Activated naive CD4-positive, alpha-beta T cell treated with anti-CD3 and anti-CD28 coated beads, Interleukin-2, amount 10 ng/mL, durations not matched to agents 7 days and 5 days (primary cell): ENCODE data around the gene DNAJC7.
A peak's percentile ranks its signal among the peaks of the same experiment; 100 is the strongest.

Experiments used
- CTCF ChIA-PET: fragments of 350-600 bp; sonication (Branson Sonifier 250); formaldehyde crosslinking; loops from one replicate; lab custom pipeline; 2021; ENCODE audit warnings: antibody characterized with exemption; lab: Charles Lee
- DNase-seq: peaks from one replicate; pipeline ENCODE4 v3.0.0-alpha.2; 2020
- H3K27ac Mint-ChIP-seq: one replicate; pipeline ENCODE4 v1.8.0; 2021; ENCODE audit warnings: mild to moderate bottlenecking, moderate library complexity, mixed read lengths
- H3K27me3 Mint-ChIP-seq: one replicate; pipeline ENCODE4 v1.8.0; 2021; ENCODE audit warnings: mild to moderate bottlenecking, mixed read lengths
- H3K36me3 Mint-ChIP-seq: one replicate; pipeline ENCODE4 v1.8.0; 2021; ENCODE audit warnings: mixed read lengths
- H3K4me1 Mint-ChIP-seq: one replicate; pipeline ENCODE4 v1.8.0; 2021; ENCODE audit warnings: mixed read lengths
- H3K4me3 Mint-ChIP-seq: one replicate; pipeline ENCODE4 v1.8.0; 2021; ENCODE audit warnings: mild to moderate bottlenecking, moderate library complexity, mixed read lengths
- H3K9me3 Mint-ChIP-seq: one replicate; pipeline ENCODE4 v1.8.0; 2021; ENCODE audit warnings: mixed read lengths

The DNAJC7 gene

GRCh38 chr17:42051645-42052044 is 34.4 kb upstream of the DNAJC7 start:
- Mint-ChIP-seq H3K27me3 (peaks cover 88% of the 10 kb centered on the region), H3K27ac (no peak overlapping the region), H3K4me1 (peaks cover 10% of the 10 kb centered on the region), H3K4me3 (peak overlapping the region; percentile 14), H3K9me3 (no peaks in the 10 kb centered on the region), H3K36me3 (no peaks in the 10 kb centered on the region)
- CTCF ChIA-PET, result interaction anchor here (1.0 to 1.4 kb wide), 5 partner anchors 11 to 26 kb away, joined by 3 to 5 read pairs (median 4); no protein-coding TSS in a partner anchor
- no peak for DNase-seq

- no peaks in the 10 kb centered on the region for H3K9me3 Mint-ChIP-seq
- no peak for DNase-seq
- peaks cover 10% of the 10 kb centered on the region for H3K4me1 Mint-ChIP-seq
- H3K36me3 Mint-ChIP-seq, result no peaks in the 10 kb centered on the region
- H3K27me3 Mint-ChIP-seq, result peaks cover 86% of the 10 kb centered on the region
- no peak overlapping the region for H3K27ac Mint-ChIP-seq
- H3K4me3 Mint-ChIP-seq, result peak overlapping the region; percentile 64
- CTCF ChIA-PET, result interaction anchor here (1.0 to 1.4 kb wide), 5 partner anchors 12 to 26 kb away, joined by 3 to 5 read pairs (median 4); no protein-coding TSS in a partner anchor
These were observed 33.8 kb upstream of the DNAJC7 start for GRCh38 chr17:42051013-42051400.

GRCh38 chr17:42050393-42051012 is 33.3 kb upstream of the DNAJC7 start, which contains the start of gene C17orf113:
C17orf113 (minus strand) TSS chr17:42050601; CDS start chr17:42043376, 7,225 bp downstream.
- peaks cover 10% of the 10 kb centered on the region for H3K4me1 Mint-ChIP-seq
- CTCF ChIA-PET, result interaction anchor here (1.0 to 1.4 kb wide), 5 partner anchors 12 to 25 kb away, joined by 3 to 5 read pairs (median 4); no protein-coding TSS in a partner anchor
- DNase-seq, result peak; percentile 60
- H3K27me3 Mint-ChIP-seq, result peaks cover 81% of the 10 kb centered on the region
- no peak within 1 kb of the TSS for H3K27ac Mint-ChIP-seq
- peak within 1 kb of the TSS; percentile 65 for H3K4me3 Mint-ChIP-seq
- H3K36me3 Mint-ChIP-seq, result no peaks in the 10 kb centered on the region
- no peaks in the 10 kb centered on the region for H3K9me3 Mint-ChIP-seq

GRCh38 chr17:42049834-42050392 is 32.7 kb upstream of the DNAJC7 start:
- Mint-ChIP-seq H3K4me1 (peaks cover 10% of the 10 kb centered on the region), H3K27ac (no peak overlapping the region), H3K27me3 (peaks cover 75% of the 10 kb centered on the region), H3K9me3 (no peaks in the 10 kb centered on the region), H3K36me3 (no peaks in the 10 kb centered on the region), H3K4me3 (peak overlapping the region; percentile 65)
- CTCF ChIA-PET, result interaction anchor here (0.6 kb wide), 1 partner anchor 167 kb away, joined by 3 read pairs; no protein-coding TSS in a partner anchor
- no peak for DNase-seq

- H3K27ac Mint-ChIP-seq, result no peak overlapping the region
- H3K27me3 Mint-ChIP-seq, result peaks cover 55% of the 10 kb centered on the region
- no peaks in the 10 kb centered on the region for H3K36me3 Mint-ChIP-seq
- H3K9me3 Mint-ChIP-seq, result no peaks in the 10 kb centered on the region
- peaks cover 10% of the 10 kb centered on the region for H3K4me1 Mint-ChIP-seq
- DNase-seq, result no peak
- CTCF ChIA-PET, result no interaction called here
- H3K4me3 Mint-ChIP-seq, result no peak overlapping the region
These were observed 30.1 kb upstream of the DNAJC7 start for GRCh38 chr17:42047343-42047742.

- H3K4me1 Mint-ChIP-seq, result peaks cover 6% of the 10 kb centered on the region
- H3K4me3 Mint-ChIP-seq, result no peak overlapping the region
- peaks cover 51% of the 10 kb centered on the region for H3K27me3 Mint-ChIP-seq
- H3K9me3 Mint-ChIP-seq, result no peaks in the 10 kb centered on the region
- H3K36me3 Mint-ChIP-seq, result no peaks in the 10 kb centered on the region
- H3K27ac Mint-ChIP-seq, result no peak overlapping the region
- no peak for DNase-seq
- CTCF ChIA-PET, result interaction anchor here (1.3 kb wide), 1 partner anchor 19 kb away, joined by 4 read pairs; no protein-coding TSS in a partner anchor
These were observed 28.5 kb upstream of the DNAJC7 start for GRCh38 chr17:42045719-42046118.

- Mint-ChIP-seq H3K27me3 (peaks cover 53% of the 10 kb centered on the region), H3K4me1 (no peaks in the 10 kb centered on the region), H3K9me3 (no peaks in the 10 kb centered on the region), H3K27ac (no peak overlapping the region), H3K4me3 (no peak overlapping the region), H3K36me3 (no peaks in the 10 kb centered on the region)
- no peak for DNase-seq
- CTCF ChIA-PET, result no interaction called here
These were observed 25.5 kb upstream of the DNAJC7 start for GRCh38 chr17:42042598-42043319.

GRCh38 chr17:42041619-42042018 is 24.4 kb upstream of the DNAJC7 start:
- CTCF ChIA-PET, result interaction anchor here (1.3 to 1.9 kb wide), 3 partner anchors 13 to 24 kb away, joined by 4 to 9 read pairs (median 4); no protein-coding TSS in a partner anchor
- no peak for DNase-seq
- H3K4me3 Mint-ChIP-seq, result no peak overlapping the region
- no peak overlapping the region for H3K27ac Mint-ChIP-seq
- peaks cover 54% of the 10 kb centered on the region for H3K27me3 Mint-ChIP-seq
- H3K9me3 Mint-ChIP-seq, result no peaks in the 10 kb centered on the region
- no peaks in the 10 kb centered on the region for H3K4me1 Mint-ChIP-seq
- H3K36me3 Mint-ChIP-seq, result no peaks in the 10 kb centered on the region

DNA sequence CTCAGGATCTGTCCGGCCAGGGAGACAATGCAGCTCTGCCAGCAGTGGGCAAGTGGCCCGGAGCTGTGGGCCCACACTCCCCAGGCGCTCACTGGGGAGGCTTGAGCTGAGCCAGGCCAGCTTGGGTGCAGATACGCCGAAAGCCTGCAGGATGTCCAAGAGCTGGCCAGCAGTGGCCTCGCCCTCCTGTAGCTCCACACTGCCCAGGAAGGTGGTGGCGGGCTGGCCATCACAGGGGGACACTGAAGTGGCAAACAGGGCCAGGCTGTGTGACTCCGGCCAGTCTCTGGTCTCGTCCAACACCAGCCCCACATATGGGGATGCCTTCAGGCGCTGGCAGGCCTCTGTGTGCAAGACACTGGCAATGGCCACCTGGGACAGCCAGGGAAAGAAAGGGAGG is 23.6 kb upstream of the DNAJC7 start:
- no peaks in the 10 kb centered on the region for H3K36me3 Mint-ChIP-seq
- no peaks in the 10 kb centered on the region for H3K4me1 Mint-ChIP-seq
- DNase-seq, result no peak
- H3K9me3 Mint-ChIP-seq, result no peaks in the 10 kb centered on the region
- no peak overlapping the region for H3K4me3 Mint-ChIP-seq
- no peak overlapping the region for H3K27ac Mint-ChIP-seq
- peaks cover 57% of the 10 kb centered on the region for H3K27me3 Mint-ChIP-seq
- CTCF ChIA-PET, result interaction anchor here (0.9 to 1.9 kb wide), 5 partner anchors 12 to 78 kb away, joined by 4 to 9 read pairs (median 4); no protein-coding TSS in a partner anchor

DNA sequence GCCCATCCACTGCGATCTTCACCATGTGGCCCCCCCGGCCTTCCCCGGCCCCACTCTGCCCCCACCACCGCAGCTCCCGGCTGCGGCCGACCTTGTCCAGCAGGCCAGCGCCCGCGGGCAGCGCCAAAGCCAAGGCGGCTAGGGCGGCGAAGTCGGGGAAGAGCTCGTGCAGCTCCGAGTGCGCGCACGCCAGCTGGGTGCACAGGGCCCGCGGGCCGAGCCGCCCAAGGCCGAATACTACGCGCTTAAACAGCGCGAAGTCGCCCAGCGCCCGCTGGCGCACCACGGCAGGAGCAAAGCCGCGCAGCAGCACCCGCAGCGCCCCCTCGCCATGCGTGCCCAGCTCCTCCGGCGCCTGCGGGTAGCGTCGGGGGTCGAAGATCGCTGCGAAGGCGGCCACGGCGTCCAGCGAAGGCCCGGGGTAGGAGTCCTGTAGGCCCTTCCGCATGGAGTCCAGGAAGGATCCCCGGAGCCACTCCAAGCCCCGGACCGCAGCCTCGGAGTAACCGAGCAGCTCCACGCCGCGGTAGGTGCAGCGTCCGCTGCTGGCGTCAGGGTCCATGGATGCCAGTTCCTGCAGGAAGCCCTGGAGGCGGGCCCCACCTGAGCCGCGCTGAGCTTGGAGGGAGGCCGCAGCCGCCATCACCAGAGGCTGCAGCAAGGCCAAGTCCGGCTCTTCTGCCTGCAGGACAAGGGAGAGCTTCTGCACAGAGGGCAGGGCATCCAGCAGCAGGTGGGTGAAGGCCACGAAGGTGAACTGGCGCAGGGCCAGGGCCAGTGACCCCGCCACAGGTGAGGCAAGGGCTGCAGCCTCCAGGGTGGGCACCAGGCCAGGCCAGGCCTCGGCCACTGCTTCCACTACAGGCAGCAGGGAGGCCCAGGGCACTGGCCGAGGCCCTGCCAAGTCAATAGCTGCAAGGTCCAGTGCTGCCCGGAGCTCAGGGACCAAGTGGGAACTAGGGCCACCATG is 22.8 kb upstream of the DNAJC7 start:
- Mint-ChIP-seq H3K36me3 (no peaks in the 10 kb centered on the region), H3K4me1 (no peaks in the 10 kb centered on the region), H3K4me3 (no peak overlapping the region), H3K27ac (no peak overlapping the region), H3K27me3 (peaks cover 57% of the 10 kb centered on the region), H3K9me3 (no peaks in the 10 kb centered on the region)
- DNase-seq, result no peak
- CTCF ChIA-PET, result interaction anchor here (0.5 to 1.9 kb wide), 7 partner anchors 9 to 78 kb away, joined by 3 to 9 read pairs (median 4); no protein-coding TSS in a partner anchor

DNA sequence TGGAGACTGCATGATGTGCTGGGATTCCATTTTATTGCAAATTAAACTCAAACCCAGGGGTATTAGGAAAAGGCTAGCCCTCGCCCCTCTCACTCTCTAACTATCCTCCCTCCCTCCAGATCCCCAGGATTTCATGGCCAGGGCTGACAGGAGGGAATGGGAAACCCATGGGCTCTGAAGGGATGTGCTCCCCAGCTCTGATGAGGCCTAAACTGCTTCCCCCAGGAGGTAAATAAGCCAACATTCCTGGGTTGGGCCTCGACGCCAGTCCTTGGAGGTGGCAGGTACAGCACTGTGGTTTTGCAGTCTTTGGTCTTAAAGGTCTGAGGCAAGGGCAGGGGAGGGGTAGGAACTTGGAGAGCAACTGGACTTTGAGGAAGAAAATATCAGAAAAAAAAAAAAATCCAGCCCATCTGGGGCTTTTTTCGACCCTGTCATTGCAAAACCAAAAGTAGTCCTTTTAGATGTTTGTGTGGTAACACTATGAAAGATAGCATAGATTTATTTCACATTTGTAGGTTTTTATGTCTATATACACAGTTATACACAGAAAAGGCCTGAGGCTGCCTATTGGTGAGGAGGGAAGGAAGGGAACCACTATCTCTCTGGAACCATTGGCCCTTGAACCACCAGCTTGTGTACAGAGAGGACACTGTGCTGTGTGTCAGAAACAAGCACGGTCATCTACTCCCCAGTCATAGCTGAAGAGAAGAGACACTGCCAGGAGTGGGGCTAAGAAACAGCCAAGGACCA is 21.2 kb upstream of the DNAJC7 start:
- Mint-ChIP-seq H3K4me3 (no peak overlapping the region), H3K9me3 (no peaks in the 10 kb centered on the region), H3K36me3 (no peaks in the 10 kb centered on the region), H3K4me1 (peaks cover 10% of the 10 kb centered on the region), H3K27ac (no peak overlapping the region), H3K27me3 (peaks cover 68% of the 10 kb centered on the region)
- no peak for DNase-seq
- CTCF ChIA-PET, result interaction anchor here (0.6 to 1.8 kb wide), 4 partner anchors 8 to 301 kb away, joined by 3 to 6 read pairs (median 4); no protein-coding TSS in a partner anchor

- Mint-ChIP-seq H3K27me3 (peaks cover 38% of the 10 kb centered on the region), H3K36me3 (no peaks in the 10 kb centered on the region), H3K27ac (no peak overlapping the region), H3K4me3 (no peak overlapping the region), H3K9me3 (no peaks in the 10 kb centered on the region), H3K4me1 (peaks cover 10% of the 10 kb centered on the region)
- CTCF ChIA-PET, result interaction anchor here (0.8 to 1.4 kb wide), 5 partner anchors 11 to 84 kb away, joined by 3 to 4 read pairs (median 3); no protein-coding TSS in a partner anchor
- peak; percentile 28 for DNase-seq
These were observed 16.8 kb upstream of the DNAJC7 start for GRCh38 chr17:42034059-42034458.
